Amygdala (tissue), 56 donors: ENCODE results near the gene RAB31.
"Not testable (repeated sequence)": the region's sequence is repeated elsewhere in the genome, so short reads cannot be mapped to it uniquely, and the experiment has no call there.

Source experiments
- DNase-seq, 56 donors: peaks; one replicate each; lab custom pipeline; 2025; lab: John Stamatoyannopoulos, UW

RAB31 gene

DNA sequence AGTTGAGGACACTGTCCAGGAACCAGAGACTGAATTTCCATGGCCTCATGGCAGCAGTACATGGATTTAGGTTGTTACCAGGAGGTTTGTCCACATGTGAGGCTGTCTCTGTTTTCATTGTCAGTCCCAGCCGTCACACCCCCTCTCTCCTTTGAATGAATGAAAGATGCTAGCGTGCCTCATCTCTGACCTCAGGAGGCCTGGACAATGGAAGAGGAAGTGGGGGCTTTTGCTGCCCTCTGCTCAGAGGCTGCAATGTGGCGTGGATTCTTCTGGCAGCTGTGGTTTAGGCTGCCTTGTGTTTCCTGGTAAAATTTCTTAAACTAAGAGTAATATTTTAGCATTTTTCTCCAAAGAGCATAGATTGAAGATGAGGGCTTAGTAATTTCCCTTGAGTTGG lies 47.5 kb downstream of the RAB31 start:
- peak in 1 of 56 donors; percentile 30 for DNase-seq

- no peak for DNase-seq
Observed at GRCh38 chr18:9756271-9756932, 48.3 kb downstream of the RAB31 start.

GRCh38 chr18:9756933-9757470 lies 48.9 kb downstream of the RAB31 start:
- no peak for DNase-seq

- no peak for DNase-seq
Observed at GRCh38 chr18:9757827-9758621, 49.9 kb downstream of the RAB31 start.

DNA sequence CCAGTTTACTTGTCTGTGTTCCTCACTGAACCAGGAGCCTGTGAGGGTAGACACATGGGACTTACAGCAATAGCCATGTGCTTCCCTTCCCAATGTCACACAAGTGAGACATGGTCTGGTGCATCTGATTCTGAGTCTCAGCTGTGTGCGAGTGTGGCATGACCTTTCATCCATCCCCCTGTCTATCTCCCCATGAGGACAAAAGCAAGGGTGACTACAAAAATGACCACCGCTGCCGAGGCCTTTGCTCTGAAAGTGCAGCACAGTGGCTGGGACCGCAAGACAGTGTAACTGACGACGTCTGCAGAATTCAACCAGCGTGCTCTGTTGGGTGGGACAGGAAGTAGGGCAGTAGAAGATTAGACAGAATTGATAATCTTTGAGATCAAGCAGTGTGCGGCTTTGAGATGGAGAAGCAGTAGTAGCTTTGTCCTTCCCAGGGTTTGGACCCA lies 50.5 kb downstream of the RAB31 start:
- no peak for DNase-seq

DNA sequence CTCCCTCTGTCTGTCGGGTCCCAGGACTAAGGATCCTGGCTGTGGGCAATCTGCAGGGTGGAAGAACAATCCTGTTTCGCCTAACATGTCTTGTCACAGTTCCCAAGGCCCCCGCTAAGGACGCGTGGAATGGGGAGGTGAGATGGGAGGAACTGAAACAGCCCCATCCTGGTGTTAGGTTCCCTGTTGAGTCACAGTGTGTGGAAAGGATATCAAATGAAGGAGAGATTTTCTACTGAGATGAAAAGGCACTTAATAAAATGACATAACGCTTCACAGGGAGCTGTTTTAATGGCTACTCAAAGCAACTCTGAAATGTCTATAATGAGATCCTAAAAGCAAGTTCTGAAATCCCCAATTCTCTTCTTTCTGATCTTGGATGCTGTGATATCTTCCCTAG lies 52.5 kb downstream of the RAB31 start:
- no peak for DNase-seq

GRCh38 chr18:9762526-9762925 lies 54.4 kb downstream of the RAB31 start:
- DNase-seq, result no peak

DNA sequence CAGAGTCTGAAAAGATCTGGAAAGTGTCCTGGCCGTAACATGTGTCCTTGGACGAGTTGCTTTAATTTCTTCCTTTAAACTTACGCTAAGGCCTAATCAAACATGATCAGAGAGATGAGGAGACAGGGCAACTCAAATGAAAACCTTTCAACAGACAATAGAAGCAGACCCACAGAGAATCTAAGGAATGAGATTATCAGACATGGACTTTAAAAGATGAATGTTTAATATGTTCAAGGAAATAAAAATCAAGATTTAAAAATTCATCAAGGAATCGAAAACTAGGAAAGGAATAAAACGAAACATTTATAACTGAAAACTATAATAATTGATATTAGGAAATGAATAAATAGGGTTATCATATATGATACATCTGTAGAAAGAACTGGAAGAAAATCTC lies 55.1 kb downstream of the RAB31 start:
- DNase-seq, result no peak

GRCh38 chr18:9764011-9764481 lies 55.9 kb downstream of the RAB31 start:
- DNase-seq, result no peak

DNA sequence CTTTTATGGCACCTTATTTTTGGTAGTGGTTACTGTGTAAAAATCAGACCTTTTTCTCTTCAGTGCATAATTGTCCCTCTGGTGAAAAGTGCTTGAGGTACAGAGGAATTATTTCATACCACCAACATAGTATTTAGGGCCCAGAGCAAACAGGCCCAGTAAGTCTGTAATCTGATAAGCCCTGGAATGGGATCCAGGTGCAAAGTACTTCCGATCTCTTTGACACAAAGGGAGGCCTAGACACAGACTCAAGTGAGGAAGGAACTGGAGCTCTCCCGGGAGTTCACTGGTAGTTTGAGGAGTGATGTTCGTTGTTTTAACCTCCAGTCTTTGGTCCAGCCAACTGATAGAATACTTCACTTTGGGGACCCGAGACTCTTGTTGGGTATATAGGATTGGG lies 57.4 kb downstream of the RAB31 start:
- no peak for DNase-seq

DNA sequence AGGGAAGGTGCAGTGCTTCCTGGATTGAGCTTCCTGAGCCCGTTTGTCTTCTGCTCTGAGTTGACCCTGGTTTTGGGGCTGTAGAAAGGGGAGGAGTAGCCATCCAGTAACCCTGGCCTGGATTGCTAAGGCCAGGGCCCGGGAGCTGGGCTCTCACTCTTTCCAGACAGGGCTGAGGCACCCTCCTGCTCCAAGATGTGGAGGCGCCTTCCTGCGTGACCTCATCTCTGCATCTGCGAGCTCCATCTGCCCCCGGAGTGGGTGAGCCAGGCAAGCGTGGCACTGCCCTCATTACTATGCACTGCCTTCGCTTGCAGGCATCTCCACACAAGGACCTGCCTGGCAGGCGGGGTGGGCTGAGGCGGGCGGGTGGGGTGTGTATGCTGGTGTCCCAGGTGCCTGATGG lies 58.0 kb downstream of the RAB31 start:
- no peak for DNase-seq

- DNase-seq, result no peak
Observed at GRCh38 chr18:9766740-9767139, 58.6 kb downstream of the RAB31 start.

GRCh38 chr18:9768071-9768691 lies 60.1 kb downstream of the RAB31 start:
- not testable (repeated sequence) for DNase-seq

- not testable (repeated sequence) for DNase-seq
Observed at GRCh38 chr18:9770111-9770510, 62.0 kb downstream of the RAB31 start.

DNA sequence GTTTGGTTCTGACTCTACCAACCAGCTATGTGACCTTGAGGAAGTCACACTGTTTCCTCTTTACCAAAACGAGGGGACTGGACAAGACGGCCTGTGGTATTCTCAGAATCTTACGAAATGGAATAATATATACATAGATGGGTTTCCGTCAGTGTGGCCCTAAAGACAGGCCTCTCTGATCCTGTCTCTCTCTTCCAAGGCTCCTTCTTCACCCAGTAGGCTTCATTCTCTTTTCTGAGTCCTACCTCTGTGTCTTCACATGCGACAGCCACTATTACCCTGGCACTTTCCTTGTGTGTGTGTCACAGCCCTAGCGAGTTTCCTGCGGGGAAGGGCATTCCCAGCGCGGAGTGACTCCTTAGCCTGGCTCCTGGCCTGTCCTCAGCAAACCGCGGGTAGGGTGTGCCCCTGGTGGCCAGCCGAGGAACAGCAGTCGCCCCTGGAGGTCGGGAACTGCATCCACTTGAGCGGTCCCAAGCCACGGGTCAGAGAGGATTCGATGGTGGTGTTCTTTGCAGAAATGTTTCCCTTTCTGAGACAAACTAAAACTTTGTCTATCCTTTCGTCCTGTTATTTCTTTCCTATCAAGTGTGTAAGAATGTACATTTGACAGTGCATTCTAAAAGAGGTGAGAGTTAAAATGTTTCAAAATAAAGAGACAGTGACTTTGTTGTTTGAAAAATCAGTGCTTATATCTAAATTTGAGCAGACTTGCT lies 63.3 kb downstream of the RAB31 start:
- peak in 53 of 56 donors; percentile 20 to 88 (median 58) for DNase-seq

DNA sequence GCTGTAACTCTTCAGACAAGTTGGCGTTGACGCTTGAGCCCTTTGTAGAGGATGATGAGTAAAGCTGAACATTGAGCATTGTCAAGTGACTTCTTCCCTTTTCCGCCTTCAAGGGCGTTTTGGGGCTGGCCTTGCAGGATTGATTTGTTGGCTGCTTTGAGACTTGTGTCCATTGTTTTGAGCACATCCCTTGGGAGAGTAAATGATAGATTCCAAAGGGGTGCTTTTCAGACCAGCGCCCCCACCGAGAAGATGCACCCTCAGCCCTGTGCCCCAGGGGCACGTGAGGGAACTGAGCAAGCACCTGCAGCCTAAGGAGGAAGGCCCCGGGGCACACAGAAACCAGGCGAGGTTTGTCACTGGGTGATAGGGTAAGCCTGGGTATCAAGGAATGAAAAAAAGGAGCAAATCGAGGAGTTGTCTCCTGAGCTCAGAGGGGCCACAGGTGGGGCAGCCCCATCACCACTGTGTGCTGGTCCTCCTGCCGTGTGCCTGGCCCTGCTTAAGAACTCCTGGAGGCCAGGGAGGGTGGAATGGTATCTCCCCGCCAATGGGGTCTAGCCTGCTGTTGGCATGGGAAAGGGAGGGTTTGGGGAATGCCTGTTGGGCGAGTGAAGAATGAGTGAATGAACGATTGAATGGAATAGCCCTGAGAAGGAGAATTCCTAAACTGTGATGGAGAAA lies 64.0 kb downstream of the RAB31 start:
- peak in 1 of 56 donors; percentile 22 for DNase-seq

GRCh38 chr18:9772847-9773677 lies 65.0 kb downstream of the RAB31 start:
- no peak for DNase-seq

GRCh38 chr18:9774150-9774549 lies 66.0 kb downstream of the RAB31 start:
- no peak for DNase-seq

GRCh38 chr18:9775178-9775577 lies 67.1 kb downstream of the RAB31 start:
- DNase-seq, result peak in 4 of 56 donors; percentile 19 to 40 (median 28)
